ENCODE measurements around the gene CRYL1. TPM values are rescaled to one million over a fixed set of nuclear protein-coding genes. Genes with fewer than 3 reads are reported as not detected.

Gene CRYL1
- total RNA-seq, 1 experiment from 2014 or later = 13.5 TPM

GRCh38 chr13:20383058-20383457, 142.6 kb downstream of the CRYL1 start:
- no peak for DNase-seq (ENCODE audit: low read depth)

GRCh38 chr13:20381401-20381800, 144.3 kb downstream of the CRYL1 start:
- DNase-seq (ENCODE audit: low read depth) = no peak

- DNase-seq (ENCODE audit: low read depth) = no peak
Observed at GRCh38 chr13:20378721-20379120, 146.9 kb downstream of the CRYL1 start.

GRCh38 chr13:20377720-20378119, 147.9 kb downstream of the CRYL1 start:
- no peak for DNase-seq (ENCODE audit: low read depth)

- DNase-seq (ENCODE audit: low read depth) = no peak
Observed at GRCh38 chr13:20375871-20376270, 149.8 kb downstream of the CRYL1 start.

- DNase-seq (ENCODE audit: low read depth) = no peak
Observed at GRCh38 chr13:20373861-20374260, 151.8 kb downstream of the CRYL1 start.

- no peak for DNase-seq (ENCODE audit: low read depth)
Observed at GRCh38 chr13:20371825-20372224, 153.8 kb downstream of the CRYL1 start.

- DNase-seq (ENCODE audit: low read depth) = no peak
Observed at GRCh38 chr13:20370815-20371421, 154.7 kb downstream of the CRYL1 start.

- DNase-seq (ENCODE audit: low read depth) = no peak
Observed at GRCh38 chr13:20369886-20370361, 155.7 kb downstream of the CRYL1 start.

GRCh38 chr13:20366056-20366455, 159.6 kb downstream of the CRYL1 start:
- no peak for DNase-seq (ENCODE audit: low read depth)

- peak; percentile 43 for DNase-seq (ENCODE audit: low read depth)
Observed at GRCh38 chr13:20363603-20364002, 162.1 kb downstream of the CRYL1 start.

GRCh38 chr13:20363172-20363571, 162.5 kb downstream of the CRYL1 start:
- no peak for DNase-seq (ENCODE audit: low read depth)

- no peak for DNase-seq (ENCODE audit: low read depth)
Observed at GRCh38 chr13:20362484-20363041, 163.1 kb downstream of the CRYL1 start.

GRCh38 chr13:20360835-20361412, 164.7 kb downstream of the CRYL1 start:
- DNase-seq (ENCODE audit: low read depth) = no peak

- peak; percentile 57 for DNase-seq (ENCODE audit: low read depth)
Observed at GRCh38 chr13:20360041-20360491, 165.6 kb downstream of the CRYL1 start.

- peak; percentile 98 for DNase-seq (ENCODE audit: low read depth)
Observed at GRCh38 chr13:20359335-20359734, 166.3 kb downstream of the CRYL1 start.

- no peak for DNase-seq (ENCODE audit: low read depth)
Observed at GRCh38 chr13:20358022-20358421, 167.6 kb downstream of the CRYL1 start.

GRCh38 chr13:20356444-20356843, 169.2 kb downstream of the CRYL1 start:
- no peak for DNase-seq (ENCODE audit: low read depth)

- no peak for DNase-seq (ENCODE audit: low read depth)
Observed at GRCh38 chr13:20354722-20355121, 170.9 kb downstream of the CRYL1 start.

GRCh38 chr13:20353973-20354372, 171.7 kb downstream of the CRYL1 start:
- peak; percentile 66 for DNase-seq (ENCODE audit: low read depth)

All from HT1080 (cell line).